Measurements from ENCODE around the gene PLA2G2C. TPM values are rescaled to one million over a fixed set of nuclear protein-coding genes. Genes with fewer than 3 reads are reported as not detected.

Gene PLA2G2C
- total RNA-seq, 1 donor from 2014 or later: not detected

- H3K27me3 Mint-ChIP-seq (ENCODE audit: low read depth, unreplicated experiment): peaks cover 76% of the 10 kb centered on the region
- Histone ChIP-seq H3K27me3 (ENCODE audit: insufficient read depth, low read length) (peaks cover 48% of the 10 kb centered on the region), H3K4me1 (ENCODE audit: insufficient read depth, low read length) (peaks cover 7% of the 10 kb centered on the region), H3K27ac (ENCODE audit: low read depth, low read length) (no peak overlapping the region), H3K4me3 (ENCODE audit: insufficient read depth, low read depth, low read length) (no peak overlapping the region), H4K20me1 (ENCODE audit: insufficient read depth, low read length) (no peaks in the 10 kb centered on the region), H3K4me2 (ENCODE audit: low read length) (no peak overlapping the region), H3K79me2 (ENCODE audit: insufficient read depth, low read length) (no peaks in the 10 kb centered on the region), H3K9me3 (ENCODE audit: insufficient read depth, low read depth, low read length) (no peaks in the 10 kb centered on the region), H3K9ac (ENCODE audit: low read length) (no peak overlapping the region), H2AFZ (ENCODE audit: low read depth, low read length) (no peak overlapping the region), H3K36me3 (ENCODE audit: insufficient read depth, low read length) (no peaks in the 10 kb centered on the region)
- peaks cover 2% of the 10 kb centered on the region for H3K36me3 Mint-ChIP-seq (ENCODE audit: low read depth, unreplicated experiment)
- FAIRE-seq: no peak
- peaks cover 14% of the 10 kb centered on the region for H3K9me3 Mint-ChIP-seq (ENCODE audit: unreplicated experiment)
- DNase-seq (ENCODE audit: low read depth): no peak
- TF ChIP-seq EZH2 (IDR thresholded peaks at IDR 0.05; ENCODE audit: insufficient read depth, low read length) (no peak), CTCF (IDR thresholded peaks at IDR 0.05; ENCODE audit: insufficient read depth, low read depth, low read length) (no peak)
- no peak overlapping the region for H3K4me3 Mint-ChIP-seq (ENCODE audit: unreplicated experiment)
- no peak overlapping the region for H3K27ac Mint-ChIP-seq (ENCODE audit: unreplicated experiment)
- H3K4me1 Mint-ChIP-seq (ENCODE audit: low read depth, unreplicated experiment): peaks cover 13% of the 10 kb centered on the region
Observed at GRCh38 chr1:20187813-20188454, 1.6 kb upstream of the PLA2G2C start.

GRCh38 chr1:20187103-20187812 is 940 bp upstream of the PLA2G2C start:
- Histone ChIP-seq H3K79me2 (ENCODE audit: insufficient read depth, low read length) (no peaks in the 10 kb centered on the region), H3K4me3 (ENCODE audit: insufficient read depth, low read depth, low read length) (no peak overlapping the region)
- H3K27ac Mint-ChIP-seq (ENCODE audit: unreplicated experiment): no peak overlapping the region

More at GRCh38 chr1:20187103-20187812, 940 bp upstream of the PLA2G2C start:
- H3K4me1 Mint-ChIP-seq (ENCODE audit: low read depth, unreplicated experiment): peaks cover 11% of the 10 kb centered on the region
- TF ChIP-seq EZH2 (IDR thresholded peaks at IDR 0.05; ENCODE audit: insufficient read depth, low read length): no peak
- TF ChIP-seq CTCF (IDR thresholded peaks at IDR 0.05; ENCODE audit: insufficient read depth, low read depth, low read length): no peak
- H3K27ac ChIP-seq (ENCODE audit: low read depth, low read length): no peak overlapping the region
- FAIRE-seq: no peak
- peaks cover 77% of the 10 kb centered on the region for H3K27me3 Mint-ChIP-seq (ENCODE audit: low read depth, unreplicated experiment)
- H3K4me3 Mint-ChIP-seq (ENCODE audit: unreplicated experiment): no peak overlapping the region
- H3K4me1 ChIP-seq (ENCODE audit: insufficient read depth, low read length): peaks cover 7% of the 10 kb centered on the region
- H4K20me1 ChIP-seq (ENCODE audit: insufficient read depth, low read length): no peaks in the 10 kb centered on the region
- no peaks in the 10 kb centered on the region for H3K36me3 ChIP-seq (ENCODE audit: insufficient read depth, low read length)
- H2AFZ ChIP-seq (ENCODE audit: low read depth, low read length): no peak overlapping the region
- peaks cover 14% of the 10 kb centered on the region for H3K9me3 Mint-ChIP-seq (ENCODE audit: unreplicated experiment)
- peaks cover 2% of the 10 kb centered on the region for H3K36me3 Mint-ChIP-seq (ENCODE audit: low read depth, unreplicated experiment)
- no peak overlapping the region for H3K4me2 ChIP-seq (ENCODE audit: low read length)
- H3K9me3 ChIP-seq (ENCODE audit: insufficient read depth, low read depth, low read length): no peaks in the 10 kb centered on the region
- H3K27me3 ChIP-seq (ENCODE audit: insufficient read depth, low read length): peaks cover 48% of the 10 kb centered on the region
- no peak for DNase-seq (ENCODE audit: low read depth)
- H3K9ac ChIP-seq (ENCODE audit: low read length): no peak overlapping the region
